HG02973 (cell line): ENCODE data around the gene EPHB2.

Source experiments
- ATAC-seq: cut with Tn5 transposase; IDR thresholded peaks from one replicate; pipeline ENCODE4 v1.9.1; 2021; ENCODE audit warnings: moderate library complexity; ENCODE audit not compliant: unreplicated experiment

Gene EPHB2

DNA sequence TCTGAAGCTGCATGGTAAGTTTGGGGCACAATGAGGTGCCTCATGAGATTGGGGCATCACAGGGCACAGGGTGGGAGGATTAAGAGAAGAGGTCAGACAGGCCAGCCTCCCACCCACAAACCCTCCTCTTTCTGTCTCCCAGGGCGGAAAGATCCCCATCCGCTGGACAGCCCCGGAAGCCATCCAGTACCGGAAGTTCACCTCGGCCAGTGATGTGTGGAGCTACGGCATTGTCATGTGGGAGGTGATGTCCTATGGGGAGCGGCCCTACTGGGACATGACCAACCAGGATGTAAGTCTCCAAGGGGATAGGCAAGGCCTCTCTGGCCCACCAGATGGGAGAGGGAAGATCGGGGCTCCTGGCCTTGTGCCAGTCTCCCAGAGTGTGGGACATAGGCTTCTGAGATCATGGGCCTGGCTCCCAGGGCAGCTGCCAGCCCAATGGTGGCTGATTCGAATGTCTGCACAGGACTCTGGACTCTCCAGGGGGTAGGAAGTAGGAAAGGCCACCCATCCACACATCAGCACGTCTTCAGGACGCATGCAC, 198.3 kb downstream of the EPHB2 start:
- no peak for ATAC-seq

DNA sequence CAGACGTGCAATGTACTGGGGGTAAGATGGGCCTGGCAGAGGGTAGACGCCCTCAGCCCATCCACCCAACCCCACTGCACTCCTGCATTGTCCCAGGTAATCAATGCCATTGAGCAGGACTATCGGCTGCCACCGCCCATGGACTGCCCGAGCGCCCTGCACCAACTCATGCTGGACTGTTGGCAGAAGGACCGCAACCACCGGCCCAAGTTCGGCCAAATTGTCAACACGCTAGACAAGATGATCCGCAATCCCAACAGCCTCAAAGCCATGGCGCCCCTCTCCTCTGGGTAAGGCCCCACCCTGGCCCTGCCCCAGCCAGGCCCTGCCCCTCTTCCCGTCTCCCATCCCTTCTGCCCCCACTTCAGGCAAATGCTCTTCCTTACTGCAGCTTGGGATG, 199.6 kb downstream of the EPHB2 start:
- no peak for ATAC-seq

DNA sequence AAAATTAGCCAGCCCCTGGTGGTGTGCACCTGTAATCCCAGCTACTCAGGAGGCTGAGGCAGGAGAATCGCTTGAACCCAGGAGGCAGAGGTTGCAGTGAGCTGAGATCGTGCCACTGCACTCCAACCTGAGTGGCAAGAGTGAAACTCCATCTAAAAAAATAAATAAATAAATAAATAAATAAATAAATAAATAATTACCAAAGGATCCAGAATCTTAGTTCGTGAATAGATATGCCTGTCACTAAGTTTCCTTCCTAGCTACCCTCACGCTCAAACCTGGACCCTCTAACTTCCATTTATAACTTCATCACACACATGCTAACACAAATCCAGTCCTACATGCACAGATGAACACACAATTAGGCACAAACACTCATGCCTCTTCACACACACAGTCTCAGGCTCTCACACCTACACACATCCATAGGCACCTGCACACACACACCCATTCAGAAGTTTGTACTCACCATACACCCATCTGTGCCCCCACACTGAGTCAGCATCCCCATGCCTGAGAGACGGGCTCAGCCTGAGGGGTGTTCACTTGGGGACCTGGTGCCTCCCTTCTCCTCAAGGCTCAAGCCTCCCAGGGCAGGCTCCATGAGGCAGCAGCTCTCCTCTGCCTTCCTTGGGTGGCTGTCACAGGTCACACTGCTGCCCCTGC, 200.5 kb downstream of the EPHB2 start:
- ATAC-seq, result no peak

DNA sequence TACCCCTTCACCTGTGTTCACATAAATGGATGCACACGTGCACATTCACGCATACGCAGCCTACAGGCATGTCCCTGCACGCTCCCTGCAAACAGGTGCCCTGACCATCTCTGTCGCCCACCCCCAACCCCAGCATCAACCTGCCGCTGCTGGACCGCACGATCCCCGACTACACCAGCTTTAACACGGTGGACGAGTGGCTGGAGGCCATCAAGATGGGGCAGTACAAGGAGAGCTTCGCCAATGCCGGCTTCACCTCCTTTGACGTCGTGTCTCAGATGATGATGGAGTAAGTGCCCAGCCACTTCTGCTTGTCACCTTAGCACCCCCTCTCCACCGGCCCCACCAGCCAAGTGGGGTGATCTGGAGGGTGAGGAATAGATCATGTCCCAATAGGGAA, 201.7 kb downstream of the EPHB2 start:
- ATAC-seq, result no peak

DNA sequence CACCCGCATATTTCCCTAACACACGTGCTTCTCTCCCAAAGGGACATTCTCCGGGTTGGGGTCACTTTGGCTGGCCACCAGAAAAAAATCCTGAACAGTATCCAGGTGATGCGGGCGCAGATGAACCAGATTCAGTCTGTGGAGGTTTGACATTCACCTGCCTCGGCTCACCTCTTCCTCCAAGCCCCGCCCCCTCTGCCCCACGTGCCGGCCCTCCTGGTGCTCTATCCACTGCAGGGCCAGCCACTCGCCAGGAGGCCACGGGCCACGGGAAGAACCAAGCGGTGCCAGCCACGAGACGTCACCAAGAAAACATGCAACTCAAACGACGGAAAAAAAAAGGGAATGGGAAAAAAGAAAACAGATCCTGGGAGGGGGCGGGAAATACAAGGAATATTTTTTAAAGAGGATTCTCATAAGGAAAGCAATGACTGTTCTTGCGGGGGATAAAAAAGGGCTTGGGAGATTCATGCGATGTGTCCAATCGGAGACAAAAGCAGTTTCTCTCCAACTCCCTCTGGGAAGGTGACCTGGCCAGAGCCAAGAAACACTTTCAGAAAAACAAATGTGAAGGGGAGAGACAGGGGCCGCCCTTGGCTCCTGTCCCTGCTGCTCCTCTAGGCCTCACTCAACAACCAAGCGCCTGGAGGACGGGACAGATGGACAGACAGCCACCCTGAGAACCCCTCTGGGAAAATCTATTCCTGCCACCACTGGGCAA, 202.9 kb downstream of the EPHB2 start:
- no peak for ATAC-seq

DNA sequence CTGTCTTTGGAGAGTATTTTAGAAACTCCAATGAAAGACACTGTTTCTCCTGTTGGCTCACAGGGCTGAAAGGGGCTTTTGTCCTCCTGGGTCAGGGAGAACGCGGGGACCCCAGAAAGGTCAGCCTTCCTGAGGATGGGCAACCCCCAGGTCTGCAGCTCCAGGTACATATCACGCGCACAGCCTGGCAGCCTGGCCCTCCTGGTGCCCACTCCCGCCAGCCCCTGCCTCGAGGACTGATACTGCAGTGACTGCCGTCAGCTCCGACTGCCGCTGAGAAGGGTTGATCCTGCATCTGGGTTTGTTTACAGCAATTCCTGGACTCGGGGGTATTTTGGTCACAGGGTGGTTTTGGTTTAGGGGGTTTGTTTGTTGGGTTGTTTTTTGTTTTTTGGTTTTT, 203.5 kb downstream of the EPHB2 start:
- no peak for ATAC-seq

DNA sequence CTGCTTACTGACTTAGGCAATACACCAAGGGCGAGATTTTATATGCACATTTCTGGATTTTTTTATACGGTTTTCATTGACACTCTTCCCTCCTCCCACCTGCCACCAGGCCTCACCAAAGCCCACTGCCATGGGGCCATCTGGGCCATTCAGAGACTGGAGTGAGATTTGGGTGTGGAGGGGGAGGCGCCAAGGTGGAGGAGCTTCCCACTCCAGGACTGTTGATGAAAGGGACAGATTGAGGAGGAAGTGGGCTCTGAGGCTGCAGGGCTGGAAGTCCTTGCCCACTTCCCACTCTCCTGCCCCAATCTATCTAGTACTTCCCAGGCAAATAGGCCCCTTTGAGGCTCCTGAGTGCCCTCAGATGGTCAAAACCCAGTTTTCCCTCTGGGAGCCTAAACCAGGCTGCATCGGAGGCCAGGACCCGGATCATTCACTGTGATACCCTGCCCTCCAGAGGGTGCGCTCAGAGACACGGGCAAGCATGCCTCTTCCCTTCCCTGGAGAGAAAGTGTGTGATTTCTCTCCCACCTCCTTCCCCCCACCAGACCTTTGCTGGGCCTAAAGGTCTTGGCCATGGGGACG, 204.1 kb downstream of the EPHB2 start:
- no peak for ATAC-seq

DNA sequence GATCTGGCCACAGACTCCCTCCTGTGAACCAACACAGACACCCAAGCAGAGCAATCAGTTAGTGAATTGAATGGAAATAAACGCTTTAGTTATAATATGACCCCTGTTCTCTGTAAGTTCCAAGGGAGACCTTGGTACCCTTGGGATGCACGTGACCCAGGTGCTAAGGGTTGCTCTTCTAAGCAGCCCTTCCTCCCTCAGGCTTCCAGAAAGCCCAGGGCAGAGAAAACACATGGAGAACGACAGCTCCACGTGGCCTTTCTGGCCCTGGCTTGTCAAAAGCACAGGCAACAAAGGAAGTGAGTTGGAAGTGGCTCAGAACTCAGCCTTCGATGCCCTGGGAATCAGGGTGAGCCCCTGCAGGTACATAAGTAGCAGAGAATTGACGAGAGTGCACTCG, 204.6 kb downstream of the EPHB2 start:
- no peak for ATAC-seq

DNA sequence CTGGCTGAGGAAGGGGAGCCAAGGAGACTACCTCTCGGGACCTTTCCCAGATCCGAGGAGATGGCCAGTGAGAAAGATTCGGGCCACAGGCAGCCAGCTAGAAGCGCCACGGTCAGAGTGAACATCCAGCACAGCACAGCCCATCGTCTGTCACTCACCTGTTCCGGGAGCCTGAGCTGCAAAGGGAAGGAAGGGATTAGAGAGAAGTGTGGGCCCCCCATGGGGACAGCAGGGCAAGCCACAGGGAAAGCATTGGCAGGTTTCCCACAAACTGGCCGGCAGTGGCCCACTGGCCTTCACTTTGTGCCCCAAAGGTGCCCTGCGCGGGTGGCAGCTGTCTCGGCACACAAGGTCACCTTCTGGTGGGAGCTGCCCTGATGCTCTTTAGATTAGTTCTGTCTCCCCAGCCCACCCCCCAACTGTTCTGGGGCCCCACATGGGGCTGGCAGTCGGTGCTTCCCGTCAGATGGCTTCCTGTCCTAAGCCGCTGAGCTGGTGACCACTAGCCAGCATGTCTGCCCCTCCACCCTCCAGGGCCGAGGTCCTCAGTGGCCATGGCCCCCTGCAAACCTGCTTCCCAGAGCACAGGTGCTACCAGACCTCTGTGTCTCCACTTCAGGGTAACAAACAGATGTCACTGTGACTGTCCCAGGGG, 205.3 kb downstream of the EPHB2 start:
- no peak for ATAC-seq

DNA sequence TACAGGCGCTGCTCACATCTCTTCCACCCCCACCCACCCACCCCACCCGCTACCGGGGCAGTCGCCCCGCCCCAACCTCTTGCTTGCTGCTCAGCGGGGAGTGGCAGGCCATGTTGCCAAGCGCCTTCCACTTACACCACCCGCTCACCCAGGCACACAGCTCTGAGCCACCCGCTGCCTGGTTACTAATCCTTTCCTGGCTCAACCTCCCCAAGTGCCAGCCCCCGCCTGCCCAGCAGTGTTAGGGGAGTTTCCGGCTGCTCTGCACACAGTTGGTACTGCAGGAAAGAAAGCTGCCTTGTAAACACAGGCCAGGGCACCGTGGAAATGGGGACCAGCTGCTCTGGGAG, 205.8 kb downstream of the EPHB2 start:
- no peak for ATAC-seq

DNA sequence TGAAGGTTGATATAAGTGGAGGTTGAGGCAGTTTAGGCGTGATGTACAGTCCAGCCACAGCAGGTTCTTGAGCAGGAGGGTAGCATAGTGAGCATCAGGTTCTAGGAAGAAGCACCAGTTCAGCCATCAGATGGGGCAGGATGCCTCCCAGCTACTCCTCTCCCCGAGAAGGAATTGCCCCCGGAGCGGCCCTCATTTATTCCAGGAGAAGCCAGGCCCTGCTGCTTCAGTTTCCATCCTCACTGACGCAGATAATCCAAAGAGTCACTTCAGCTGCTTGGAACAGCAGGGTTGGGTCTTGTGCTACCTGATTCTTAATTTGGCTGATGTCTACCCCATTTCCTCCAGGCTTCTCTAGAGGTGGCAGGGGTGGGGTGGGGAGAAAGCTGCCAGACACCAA, 207.3 kb downstream of the EPHB2 start:
- ATAC-seq, result no peak

DNA sequence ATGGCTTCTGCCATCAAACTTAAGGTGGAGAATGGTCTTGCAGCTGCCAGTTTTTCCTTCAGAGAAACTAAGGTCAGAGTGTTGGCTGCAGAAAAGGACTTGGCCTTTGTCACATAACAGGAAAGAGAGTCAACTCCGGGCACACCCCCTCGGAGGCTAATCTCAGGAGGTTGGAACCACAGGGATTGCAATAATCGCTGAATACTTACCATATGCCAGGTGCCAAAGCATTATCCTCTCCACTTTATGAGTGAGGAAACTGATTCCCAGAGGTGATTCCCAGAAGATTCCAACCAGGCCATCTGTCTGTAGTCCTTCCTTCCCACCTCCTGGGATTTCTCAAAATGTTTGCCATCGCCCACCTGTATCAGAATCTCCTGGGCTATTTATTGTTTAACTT, 208.0 kb downstream of the EPHB2 start:
- no peak for ATAC-seq

DNA sequence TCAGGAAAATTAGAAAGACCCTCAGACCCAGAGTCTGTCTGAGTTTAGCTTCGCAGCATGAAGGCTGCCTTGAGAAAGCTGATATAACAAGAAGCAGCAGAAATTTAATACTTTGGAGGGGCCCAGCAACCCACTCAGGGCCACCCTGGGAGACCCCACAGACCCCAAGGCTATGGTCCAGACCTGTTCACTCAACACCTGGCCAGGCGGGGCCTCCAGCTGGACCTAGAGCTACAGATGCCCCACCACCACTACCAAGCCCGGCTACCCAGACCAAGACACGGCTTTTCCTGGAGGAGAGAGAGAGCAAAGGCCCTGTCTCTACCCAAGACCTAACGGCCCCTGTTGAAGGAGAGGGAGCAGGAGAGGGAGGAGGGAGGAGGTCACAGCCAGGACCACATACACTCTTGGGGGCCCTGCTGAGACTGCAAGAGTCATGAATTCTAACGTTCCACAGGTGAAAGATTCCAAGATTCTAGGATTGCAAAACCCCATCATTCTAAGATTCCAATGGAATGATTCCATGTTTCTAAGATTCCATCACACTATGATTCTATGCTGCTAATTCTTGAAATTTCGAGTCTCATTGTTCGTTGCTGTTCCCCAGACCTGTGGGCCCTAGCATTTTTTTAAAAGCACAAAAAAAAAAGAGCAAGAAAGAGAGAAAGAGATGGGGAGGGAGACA, 208.8 kb downstream of the EPHB2 start:
- no peak for ATAC-seq

DNA sequence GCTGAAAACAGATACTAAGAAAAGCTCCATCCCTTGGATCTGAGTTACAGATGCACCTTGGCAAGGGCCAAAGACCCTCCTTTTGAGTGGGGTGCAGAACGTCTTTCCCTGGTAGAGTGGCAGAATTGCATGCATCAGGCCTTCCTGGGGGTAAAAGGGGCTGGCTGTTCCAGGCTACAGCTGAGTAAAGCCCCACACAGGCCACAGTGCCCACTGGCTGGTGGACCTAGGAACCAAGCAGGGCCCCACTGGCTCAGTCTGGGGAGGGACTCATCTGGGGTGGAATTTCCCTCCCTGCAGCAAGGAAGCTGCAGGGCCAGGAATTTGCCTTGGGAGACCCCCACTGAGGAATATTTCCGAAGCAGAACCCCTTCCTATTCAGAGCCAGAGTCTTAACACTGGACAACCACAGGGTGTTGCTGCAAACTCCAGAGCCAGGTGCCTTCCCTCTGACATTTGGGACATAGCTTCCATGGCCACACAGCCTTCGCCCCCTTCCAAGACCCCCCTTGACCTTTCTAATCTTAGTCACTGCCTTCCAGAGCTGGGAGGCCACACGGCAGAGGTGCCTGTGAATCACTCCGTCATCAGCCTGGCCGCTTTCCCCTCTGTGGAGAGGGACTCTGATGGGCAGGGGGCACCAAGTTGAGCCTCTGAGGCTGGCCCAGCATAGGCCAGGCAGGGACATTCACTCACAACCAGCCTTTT, 209.5 kb downstream of the EPHB2 start:
- ATAC-seq, result no peak

DNA sequence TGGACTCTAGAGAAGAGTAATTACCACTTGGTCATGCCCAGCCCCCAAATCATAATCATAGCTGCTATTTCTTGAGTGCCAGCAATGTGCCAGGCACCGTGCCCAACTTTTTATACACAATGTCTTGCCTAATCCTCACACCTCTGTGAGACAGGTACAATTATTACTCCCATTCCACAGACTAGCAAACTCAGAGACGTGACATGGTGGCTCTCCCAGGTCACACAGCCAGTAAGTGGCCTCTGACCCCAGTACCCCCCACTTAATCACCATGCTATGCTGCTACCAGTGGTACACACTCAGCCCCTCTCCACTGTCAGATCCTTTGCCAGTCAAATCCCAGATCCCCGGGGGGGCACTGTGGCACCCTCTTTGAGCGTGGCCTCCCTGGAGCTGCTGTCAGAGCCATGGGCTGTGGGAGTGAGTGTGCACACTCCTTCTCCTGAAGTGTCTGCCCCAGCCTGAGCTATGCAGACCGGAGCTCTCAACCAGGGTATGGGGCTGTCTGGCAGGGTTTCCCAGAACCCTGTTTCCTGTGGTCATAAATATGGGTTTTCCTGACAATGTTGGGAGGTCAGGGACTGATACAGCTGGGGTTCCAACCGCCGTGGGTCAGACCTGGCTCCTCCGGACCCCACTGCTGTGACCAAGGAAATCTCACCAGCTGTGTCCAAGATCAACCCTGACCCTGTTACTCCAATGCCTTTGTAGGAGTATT, 210.3 kb downstream of the EPHB2 start:
- no peak for ATAC-seq

DNA sequence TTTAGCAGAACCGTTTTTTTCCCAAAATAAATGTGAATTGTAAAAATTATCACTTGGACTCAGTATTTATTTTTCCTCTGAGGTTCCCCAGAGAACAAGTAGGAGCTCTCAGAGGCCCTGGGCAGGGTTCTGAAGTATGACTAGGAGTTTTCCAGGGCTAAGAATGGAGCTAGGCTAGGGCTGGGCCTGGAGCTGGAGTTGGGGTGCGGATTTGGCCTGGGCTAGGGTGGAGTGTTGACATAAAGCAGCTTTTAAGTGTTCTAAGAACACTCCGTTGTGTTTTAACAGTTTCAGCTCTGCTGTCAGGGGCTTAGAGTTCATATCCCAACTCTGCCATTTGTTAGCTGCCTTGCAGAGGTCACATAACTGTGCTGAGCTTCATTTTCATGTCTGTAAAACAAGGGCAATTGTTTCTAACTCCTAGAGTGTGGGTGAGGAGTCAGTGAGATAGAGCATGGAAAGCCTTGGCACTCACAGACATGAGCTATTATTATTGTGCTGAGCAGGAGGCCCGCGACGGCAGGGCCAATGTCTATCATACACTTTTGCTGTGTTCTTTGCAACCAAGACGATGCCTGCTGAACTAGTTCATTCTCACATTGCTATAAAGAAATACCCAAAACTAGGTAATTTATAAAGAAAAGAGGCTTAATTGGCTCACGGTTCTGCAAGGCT, 210.9 kb downstream of the EPHB2 start:
- no peak for ATAC-seq

DNA sequence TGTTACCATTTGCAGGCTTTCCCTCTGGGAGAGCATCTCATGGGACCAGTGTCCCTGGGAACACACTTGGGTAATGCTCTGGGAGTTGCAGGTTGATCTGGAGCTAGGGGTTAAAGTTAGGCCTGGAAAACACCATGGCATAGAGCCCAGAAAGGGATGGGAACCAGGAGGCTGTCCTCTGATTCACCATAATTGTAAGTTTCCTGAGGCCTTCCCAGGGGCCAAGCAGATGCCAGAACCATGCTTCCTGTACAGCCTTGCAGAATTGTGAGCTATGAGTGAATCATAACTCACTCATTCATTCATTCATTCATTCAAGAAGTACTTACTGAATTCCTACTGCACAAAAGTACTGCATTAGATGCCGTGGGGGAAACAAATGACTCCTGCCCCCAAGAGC, 212.0 kb downstream of the EPHB2 start:
- ATAC-seq, result no peak

DNA sequence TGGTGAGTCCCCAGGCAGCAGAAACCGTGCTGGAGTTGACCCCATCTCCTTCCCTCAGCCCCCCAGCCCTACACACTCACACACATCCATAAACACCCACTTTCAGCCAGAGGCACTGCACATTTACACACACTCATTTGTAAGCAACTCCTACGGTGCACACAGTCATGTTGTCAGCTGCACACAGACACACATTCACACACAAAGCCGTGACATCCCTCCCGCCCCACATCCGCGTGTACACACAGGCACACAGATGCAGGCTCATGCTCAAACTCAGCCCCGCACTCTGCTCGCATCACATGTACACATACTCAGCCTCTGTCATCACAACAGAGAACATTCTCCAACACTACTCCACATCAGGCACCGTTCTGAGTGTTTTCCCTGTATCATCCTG, 214.5 kb downstream of the EPHB2 start:
- ATAC-seq, result no peak

DNA sequence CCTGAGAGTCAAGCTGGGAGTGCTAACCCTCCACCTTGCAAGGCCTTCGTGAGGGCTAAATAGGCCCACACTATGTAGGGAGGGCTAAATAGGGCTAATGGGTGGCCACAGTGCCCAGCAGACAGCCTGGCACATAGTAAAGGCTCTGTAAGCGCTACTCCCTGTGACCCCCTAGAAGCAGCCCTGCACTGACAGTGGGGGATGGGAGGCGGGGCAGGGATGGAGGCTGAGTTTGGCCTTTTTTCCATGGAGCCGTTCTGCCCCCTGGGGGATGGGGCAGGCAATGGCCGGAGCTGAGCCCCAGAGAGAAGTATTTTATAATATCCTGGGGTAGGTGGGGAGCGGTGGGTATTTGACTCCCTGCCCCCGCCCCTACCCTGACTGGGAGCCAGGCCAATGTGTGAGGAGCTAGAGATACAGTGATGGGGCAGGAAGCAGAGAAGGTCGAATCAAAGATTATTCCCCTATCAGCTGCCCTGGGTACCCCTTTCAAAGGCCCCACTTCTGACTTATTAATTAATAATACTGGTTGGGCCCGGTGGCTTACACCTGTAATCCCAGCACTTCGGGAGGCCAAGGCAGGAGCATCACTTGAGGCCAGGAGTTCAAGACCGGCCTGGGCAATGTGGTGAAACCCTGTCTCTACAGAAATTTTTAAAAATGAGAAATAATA, 219.7 kb downstream of the EPHB2 start:
- ATAC-seq, result no peak
